HL-60/S4 treated with phorbol 12-myristate 13-acetate at 8.2 ng/mL for 4 days and 3 days (cell line): ENCODE results near the gene RPTOR.

ENCODE experiments used
- in situ Hi-C: fragments of 300-500 bp; cut with MboI; formaldehyde crosslinking; loops from 2 replicates; pipeline ENCODE4 v1.15.0; 2022; ENCODE audit warnings: low sequenced_read_pairs

Gene RPTOR

DNA sequence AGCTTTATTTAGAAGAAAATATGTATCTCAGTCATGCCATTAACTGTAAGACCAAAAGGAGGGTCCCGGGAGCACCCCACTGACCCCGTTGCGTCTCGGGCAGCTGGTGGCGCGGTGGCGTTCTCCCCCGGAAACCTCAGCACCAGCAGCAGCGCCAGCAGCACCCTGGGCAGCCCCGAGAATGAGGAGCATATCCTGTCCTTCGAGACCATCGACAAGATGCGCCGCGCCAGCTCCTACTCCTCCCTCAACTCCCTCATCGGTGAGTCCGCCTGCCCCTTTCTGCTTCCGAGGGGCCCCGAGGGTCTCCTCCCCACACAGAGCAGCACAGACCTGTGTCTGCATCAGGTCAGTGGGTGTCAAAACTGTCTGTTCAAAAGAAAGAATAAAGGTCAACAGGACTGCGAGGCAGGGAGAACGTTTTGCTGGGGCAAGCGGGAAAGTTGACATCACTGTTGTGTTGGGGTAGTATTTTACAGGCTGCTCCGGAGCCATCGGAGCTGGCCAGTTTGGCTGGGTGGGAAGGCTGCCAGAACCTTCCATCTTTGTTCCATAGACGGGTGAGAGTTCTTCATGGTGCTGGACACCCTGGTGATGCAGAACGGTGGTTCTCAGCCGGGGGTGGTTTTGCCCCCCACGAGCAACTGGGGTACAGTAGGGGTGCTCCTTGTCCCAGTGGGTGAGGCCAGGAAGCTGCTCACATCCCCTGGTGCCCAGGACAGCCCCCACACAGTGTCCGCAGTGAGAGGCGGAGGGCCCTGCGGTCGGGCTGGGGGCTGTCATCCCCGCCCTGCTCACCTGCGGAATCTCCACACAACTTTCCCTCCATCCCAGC, 349.2 kb downstream of the RPTOR start:
- in situ Hi-C loops: no loop called here

DNA sequence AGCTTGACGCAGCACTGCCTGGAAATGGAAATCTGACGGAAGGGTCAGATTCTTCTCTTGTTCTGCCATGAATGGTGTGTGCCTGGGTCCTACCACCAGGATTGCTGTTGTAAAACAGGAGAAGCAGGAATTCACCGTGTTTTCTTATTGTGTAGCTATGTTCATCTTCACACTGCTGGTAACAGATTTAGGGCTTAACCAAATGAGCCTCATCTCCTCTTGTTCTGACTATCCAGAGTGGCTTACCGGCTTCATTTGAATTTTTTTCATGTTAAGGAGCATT, 349.7 kb downstream of the RPTOR start:
- in situ Hi-C loops: no loop called here

DNA sequence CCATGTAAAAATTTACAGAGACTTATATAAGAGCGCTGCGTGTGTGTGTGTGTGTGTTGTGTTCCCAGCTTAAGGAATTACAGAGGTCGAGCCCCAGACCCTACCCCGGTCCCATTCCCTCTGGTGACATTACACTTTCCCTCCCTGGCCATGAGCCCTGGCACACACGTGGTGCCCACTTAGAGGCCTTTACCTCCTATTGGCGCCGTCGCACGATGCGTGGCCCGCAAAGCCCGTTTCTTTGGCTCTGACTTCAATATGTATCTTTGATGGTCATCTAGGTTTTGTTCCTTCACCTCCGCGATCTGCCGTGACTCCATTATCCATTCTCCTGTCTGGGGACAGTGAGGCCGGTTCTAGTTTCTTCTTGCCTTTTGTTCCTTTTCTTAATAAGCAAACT, 350.1 kb downstream of the RPTOR start:
- in situ Hi-C loops: no loop called here

DNA sequence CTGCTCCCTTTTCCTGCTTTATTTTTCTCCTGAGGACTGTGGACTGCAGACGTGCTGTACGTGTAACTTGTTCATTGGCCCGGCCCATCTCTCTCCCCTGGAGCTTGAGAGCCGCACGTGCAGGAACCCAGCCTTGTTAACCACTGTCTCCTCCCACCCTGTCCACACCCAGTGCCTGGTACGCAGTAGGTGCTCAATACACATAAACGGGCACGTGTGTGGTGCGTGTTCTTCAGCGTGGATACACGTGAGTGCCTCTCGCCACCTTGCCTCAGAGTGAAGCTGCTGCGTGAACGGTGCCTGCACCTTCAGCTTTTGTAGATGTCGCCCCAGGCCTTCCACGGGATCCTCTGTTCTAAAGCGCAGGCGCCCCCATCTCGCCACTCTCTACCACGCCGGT, 350.7 kb downstream of the RPTOR start:
- in situ Hi-C loops: no loop called here

DNA sequence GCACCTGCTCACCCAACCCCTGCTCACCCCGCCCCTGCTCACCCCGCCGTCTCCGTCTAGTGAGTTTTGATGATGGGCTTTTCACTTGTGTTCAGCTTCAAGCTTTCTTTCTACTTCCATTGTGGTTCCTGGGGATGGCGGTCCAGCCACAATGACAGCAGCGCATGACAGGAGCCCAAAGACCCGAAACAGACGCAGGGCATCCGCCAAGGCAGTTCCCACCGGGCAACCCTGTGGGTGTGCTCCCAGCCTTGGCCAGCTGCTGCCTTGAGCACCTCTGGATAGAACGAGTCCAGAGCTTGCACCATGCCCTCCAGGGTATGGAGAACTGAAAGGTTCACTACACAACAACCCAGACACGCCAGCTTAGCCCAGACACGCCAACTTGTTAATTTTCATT, 354.1 kb downstream of the RPTOR start:
- in situ Hi-C loops: no loop called here

DNA sequence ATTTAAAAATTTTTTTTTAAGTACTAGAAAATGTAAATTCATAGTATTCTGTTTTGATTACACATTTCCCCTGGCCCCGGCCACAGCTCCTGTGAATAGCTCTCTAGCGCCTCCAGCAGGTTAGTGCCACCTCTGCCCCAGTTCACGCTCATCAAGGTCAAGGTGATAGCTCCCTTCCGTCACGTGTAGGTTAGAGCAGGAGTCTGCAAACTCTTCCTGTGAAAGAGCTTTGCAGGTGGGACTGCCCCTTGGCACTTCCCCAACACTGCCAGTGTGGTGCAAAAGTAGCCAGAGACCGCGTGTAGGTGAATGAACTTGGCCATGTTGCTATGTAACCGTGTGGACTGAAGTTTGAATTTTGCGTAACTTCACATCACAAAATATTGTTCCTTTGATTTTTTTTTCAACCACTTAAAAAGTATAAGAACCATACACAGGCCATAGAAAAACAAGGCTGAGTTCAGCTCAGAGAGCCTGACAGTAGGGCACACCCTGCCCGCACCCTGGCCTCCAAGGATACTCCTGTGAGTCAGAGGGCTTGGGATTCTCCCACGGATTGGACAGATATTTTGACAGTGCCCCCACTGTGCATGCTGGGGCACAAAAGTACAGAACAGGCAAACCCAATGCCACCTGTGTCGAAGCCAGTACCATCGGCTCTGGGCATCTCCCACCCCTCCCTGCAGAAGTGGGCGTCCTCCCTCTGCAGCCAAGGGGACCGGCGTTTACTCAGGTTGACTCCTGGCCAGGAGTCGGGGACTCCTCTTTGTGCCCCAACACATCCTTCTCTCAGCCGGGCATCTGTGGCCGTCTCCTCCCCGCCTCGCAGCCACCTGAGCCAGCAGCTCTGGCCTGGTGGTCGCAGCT, 355.0 kb downstream of the RPTOR start:
- in situ Hi-C loops: loop anchor here (25.0 kb wide), 1 partner anchor 462 kb away; no protein-coding TSS in a partner anchor

DNA sequence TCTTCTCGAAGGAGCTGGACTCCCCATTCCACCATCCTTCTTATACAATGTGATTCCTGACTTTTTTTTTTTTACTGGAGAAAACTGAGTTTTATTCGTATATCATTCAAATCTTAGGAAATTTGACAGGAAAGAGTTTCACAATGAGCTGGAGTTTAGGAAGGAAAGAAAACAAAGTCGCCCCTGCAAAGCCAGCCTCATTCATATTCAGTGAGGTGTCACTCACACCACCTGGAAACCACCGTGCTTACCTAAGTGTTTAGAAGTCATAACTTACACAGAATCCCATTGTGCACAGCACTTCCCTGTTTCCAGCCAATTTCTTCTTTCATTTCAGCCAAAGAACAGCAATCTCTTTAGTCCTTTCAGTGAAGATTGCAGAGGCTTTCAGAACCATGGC, 356.7 kb downstream of the RPTOR start:
- in situ Hi-C loops: loop anchor here (25.0 kb wide), 1 partner anchor 464 kb away; no protein-coding TSS in a partner anchor

DNA sequence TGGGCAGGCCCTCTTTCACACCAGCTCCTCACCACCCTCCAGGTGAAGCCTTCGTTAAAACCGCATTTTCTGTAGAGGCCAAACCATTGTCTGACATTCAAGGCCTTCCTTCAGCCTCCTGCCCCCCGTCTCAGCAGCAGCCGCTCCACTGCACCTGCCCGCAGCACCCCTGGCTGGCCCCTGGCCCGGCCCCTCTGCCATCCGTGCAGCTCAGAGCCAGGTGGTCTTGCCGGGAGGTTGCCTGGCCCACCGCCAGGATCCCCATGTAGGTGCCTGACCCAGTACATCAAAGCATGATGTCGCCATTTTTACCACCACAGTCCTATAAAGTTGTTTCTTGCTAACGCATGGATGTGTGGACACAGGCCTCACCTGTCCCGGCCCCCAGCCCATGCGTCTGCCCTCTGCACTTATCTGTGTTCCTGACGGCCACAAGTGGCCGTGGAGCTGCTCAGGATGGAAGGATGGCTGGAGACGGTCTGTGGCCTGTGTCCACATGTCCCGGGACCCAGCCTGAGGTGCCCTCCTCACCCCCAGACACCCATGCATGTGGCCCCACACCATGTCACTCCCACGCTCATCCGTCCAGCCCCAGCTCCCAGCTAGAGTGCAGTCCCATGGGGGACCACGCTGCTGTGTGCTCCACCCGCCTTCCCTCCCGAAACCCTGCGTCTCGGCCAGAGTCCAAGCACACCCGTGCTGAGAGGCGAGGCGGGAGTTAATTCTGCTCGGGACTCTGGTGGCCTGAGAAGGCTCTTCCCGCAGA, 357.7 kb downstream of the RPTOR start:
- in situ Hi-C loops: loop anchor here (25.0 kb wide), 1 partner anchor 465 kb away; no protein-coding TSS in a partner anchor

DNA sequence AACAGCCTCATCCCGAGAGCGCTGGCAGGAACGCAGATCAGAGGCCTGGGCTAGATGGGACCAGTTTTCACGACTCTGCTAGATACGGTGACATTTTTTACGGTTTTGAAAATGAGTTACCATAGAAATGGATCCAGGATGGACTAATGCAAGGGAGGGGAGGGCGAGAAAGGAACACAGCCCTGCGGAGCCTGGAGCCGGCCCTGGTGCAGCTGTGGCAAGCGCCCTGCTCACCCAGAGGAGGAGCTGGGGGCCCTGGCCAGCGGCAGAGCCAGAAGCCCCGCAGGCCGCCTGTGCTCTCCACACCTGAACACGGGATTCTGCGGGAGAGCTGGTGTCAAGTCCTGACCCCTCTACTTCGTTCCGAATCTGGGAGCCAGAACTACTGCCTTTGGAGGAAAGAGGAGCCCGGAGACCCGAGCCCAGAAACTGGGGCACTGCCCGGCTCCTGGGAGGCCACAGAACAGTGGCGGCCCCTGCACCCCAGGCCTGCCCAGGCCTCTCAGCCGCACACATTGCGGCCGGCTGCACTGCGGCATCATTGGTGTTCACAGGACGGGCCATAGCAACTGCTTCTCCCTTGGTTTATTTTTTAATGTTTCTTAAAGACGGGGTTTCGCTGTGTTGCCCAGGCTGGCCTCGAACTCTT, 358.4 kb downstream of the RPTOR start:
- in situ Hi-C loops: loop anchor here (25.0 kb wide), 1 partner anchor 466 kb away; no protein-coding TSS in a partner anchor

DNA sequence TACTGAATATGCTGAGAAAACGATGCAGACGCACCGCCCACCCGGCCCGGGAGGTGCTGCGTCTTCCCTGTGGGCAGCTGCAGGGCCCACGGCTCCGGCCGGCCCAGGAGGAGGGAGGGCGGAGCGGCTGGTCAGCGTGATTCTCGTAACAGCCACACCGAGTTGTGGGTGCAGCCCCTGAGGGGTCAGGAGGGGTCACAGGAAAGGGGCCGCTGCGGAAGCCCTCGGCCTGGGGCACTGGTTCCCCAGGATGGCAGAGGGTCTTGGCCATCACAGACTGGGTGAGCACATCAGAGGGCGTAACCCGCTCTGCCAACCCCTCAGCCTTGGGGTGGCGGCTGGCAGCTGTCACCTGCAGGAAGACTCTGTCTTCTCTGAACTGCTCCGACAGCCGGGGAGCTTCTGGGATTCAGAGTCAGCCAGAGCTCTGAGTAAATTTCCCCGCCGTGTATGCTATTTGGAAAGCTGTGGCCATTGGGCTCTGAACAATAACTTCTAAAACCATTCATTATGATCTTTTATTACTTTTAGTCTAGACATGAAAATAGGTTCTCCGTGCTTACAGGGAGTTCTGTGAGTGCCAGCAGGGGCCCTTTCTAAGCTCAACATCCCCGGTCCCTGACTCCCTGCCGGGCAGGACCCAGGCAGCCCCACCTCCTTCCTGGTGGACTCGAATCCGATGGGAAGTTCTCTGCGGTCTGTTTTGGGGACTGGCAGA, 359.6 kb downstream of the RPTOR start:
- in situ Hi-C loops: loop anchor here (25.0 kb wide), 1 partner anchor 467 kb away; no protein-coding TSS in a partner anchor

DNA sequence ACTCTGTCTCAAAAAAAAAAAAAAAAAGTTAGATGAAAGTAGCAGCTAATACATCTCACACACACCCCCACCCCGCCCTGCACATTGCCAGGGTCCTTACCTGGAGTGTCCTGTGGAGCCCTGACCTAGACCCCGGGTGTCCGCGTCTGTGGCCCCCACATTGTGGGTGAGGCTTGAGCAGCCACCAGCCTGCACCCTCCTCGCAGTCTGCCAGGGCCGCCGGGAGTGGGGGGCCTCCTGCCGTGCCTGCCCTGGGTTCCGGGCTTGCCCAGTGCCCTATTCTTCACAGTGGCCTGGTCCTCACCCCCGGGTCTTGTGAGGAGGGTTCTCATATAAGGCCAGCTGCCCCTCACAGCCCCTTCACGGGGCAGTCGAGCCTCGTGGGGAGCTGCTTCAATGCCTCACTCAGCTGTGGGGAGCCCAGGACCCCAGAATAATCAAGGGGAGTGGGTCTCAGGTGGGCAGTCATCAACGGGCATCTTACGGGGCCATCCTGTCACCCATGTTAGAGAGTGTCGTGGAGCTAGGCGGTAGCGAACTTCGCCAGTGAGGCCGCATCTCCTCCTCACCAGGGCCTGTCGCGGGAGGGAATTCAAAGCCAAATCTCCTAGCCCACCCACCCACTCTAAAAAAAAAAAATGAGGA, 361.1 kb downstream of the RPTOR start:
- in situ Hi-C loops: loop anchor here (25.0 kb wide), 1 partner anchor 468 kb away; no protein-coding TSS in a partner anchor

DNA sequence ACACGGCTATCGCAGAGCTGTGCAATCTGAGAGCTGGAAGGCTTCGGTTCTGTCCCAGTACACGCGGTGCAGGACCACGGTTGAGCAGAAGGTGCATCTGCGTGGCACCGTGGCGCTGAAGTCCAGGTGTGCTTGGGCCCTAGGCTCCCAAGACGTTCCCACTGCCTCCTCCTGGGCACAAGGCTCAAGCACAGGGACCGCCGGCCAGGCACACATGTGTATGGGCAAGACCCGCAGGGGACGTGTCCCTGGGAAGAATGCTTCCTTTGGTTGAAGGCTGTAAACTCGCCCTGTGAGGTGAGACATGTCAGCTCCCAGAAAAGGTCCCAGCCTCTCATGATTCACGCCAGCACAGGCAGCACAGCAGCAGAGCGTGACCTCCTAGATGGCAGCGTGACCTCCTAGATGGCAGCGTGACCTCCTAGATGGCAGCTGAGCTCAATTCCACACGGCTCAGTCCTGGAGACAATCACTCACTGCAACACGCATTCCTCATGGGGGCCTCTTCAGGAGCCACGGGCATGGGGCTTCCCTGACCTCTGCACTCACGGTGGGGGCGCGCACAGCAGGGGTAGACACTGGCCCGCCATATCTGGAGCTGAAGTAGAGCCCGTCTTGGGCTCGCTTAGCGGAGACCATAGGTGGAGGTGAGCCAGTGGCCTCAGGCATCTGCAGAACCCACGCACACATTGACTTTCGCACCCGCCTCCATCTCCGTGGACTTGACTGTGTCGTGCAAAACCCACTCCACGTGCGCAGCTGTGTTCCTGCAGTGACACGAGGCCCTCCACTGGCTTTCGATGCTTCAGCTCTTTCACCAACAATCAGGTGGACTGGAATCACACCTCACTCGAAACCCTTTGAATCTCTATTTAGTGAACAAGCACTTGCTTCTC, 362.0 kb downstream of the RPTOR start:
- in situ Hi-C loops: loop anchor here (25.0 kb wide), 1 partner anchor 469 kb away; no protein-coding TSS in a partner anchor

DNA sequence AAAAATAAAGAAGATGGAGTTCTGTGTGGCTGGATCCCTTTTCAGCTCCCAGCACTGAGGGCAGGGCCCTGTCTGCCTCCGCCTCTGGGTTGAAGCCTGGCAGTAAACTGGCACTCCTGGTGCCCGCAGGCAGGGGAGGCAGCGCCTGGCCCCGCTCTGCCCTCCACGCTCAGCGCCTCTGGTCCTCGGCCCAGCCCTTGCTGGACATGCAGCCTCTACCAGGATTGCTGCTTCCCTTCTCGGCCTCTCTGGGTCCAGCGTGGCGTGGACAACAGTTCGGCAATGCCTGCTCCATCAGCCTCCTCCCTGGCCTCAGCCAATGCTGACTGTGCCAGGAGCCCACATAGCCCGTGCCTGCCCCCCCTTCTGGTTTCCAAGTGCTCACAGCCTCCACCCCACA, 362.6 kb downstream of the RPTOR start:
- in situ Hi-C loops: loop anchor here (25.0 kb wide), 1 partner anchor 470 kb away; no protein-coding TSS in a partner anchor

DNA sequence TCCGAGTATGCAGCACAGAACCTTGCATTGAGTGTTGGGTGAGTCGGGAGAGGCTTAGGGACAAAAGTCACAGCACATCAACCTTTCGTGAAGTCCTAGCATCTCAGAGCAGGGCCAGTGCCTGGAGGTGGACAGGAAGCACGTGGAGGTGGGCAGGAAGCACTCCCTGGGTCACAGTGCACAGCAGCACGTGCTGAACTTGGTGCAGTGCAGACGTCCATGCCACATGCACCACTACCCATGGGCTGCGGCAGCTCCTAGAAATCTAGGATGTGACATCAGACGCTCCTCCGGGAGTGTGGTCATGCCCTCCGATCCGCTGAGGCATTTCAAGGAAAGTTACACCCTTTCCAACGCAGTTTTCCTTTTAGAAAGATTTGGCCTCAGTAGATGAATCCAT, 363.6 kb downstream of the RPTOR start:
- in situ Hi-C loops: loop anchor here (25.0 kb wide), 1 partner anchor 471 kb away; no protein-coding TSS in a partner anchor

DNA sequence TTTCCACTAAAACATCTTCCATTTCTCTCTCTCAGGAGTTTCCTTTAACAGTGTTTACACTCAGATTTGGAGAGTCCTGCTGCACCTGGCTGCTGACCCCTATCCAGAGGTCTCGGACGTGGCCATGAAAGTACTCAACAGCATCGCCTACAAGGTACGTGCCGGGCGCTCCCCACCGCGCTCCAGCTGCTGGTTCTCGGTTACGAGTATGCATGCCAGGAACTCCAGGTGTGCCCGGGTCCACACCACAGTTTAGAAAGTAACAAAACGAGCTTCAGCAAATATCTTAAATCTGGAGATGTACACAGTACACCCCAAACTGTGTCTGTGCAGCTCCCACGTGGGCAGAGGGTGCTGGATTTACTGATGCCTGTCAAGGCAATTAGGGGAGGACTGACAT, 364.1 kb downstream of the RPTOR start:
- in situ Hi-C loops: loop anchor here (25.0 kb wide), 1 partner anchor 471 kb away; no protein-coding TSS in a partner anchor

DNA sequence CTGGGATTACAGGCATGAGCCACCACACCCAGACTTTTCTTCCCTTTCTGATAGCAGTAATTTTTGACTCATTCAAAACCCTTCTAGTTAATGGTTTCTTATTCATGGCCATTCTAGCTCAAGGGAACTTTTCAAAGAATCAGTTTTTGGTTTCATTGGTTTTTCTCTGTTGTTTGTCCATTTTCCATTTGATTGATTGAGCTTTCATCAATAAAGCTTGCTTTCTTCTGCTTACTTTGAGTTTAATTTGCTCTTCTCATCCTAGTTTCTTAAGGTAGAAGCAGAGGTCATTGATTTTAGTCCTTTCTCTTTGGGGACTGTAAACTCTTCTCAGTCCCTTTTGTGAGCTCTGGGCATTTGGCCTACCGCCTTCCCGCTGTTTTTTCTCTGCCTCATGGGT, 365.0 kb downstream of the RPTOR start:
- in situ Hi-C loops: loop anchor here (25.0 kb wide), 1 partner anchor 472 kb away; no protein-coding TSS in a partner anchor

DNA sequence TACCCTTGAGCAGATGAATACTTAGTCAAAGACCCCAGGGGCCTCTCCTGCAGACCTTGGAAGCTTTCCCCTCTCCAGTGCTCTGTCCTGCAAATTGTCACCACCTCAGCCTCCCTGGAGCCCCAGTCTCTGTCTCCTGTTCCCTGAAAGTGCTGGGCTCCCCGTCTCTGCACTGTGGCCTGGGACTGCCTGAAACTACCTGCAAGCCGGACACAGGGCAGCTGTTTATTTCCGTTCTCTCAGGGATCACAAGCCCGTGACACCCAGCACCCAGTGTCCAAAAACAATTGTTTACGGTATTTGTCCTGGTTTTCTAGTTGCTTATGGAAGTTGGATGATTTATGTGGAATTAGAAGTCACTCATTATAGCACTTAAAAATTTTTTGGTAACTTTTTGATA, 365.4 kb downstream of the RPTOR start:
- in situ Hi-C loops: loop anchor here (25.0 kb wide), 1 partner anchor 473 kb away; no protein-coding TSS in a partner anchor

DNA sequence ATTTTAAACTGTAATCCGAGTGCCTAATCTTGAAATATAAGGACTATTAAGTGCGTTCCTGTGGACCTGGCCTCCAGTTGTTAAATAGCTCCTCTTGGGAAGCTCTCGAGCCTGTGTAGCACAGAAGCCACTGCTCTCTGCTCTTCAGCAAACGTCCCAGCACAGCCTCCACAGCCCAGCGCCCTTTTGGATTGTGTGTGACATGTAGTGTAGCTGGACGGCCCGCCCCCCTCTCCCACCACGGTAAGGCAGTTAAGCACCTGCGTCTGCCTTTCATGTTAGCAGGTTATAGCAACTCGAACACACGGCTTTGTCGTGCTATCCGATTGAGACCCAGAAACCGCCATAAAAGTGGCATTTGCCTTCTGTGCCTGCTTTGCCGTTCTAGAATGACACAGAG, 367.8 kb downstream of the RPTOR start:
- in situ Hi-C loops: loop anchor here (25.0 kb wide), 1 partner anchor 475 kb away; no protein-coding TSS in a partner anchor
